ENCODE data around the gene NPHS1.
"Not testable (repeated sequence)": the region's sequence is repeated elsewhere in the genome, so short reads cannot be mapped to it uniquely, and the experiment has no call there.

NPHS1 gene

DNA sequence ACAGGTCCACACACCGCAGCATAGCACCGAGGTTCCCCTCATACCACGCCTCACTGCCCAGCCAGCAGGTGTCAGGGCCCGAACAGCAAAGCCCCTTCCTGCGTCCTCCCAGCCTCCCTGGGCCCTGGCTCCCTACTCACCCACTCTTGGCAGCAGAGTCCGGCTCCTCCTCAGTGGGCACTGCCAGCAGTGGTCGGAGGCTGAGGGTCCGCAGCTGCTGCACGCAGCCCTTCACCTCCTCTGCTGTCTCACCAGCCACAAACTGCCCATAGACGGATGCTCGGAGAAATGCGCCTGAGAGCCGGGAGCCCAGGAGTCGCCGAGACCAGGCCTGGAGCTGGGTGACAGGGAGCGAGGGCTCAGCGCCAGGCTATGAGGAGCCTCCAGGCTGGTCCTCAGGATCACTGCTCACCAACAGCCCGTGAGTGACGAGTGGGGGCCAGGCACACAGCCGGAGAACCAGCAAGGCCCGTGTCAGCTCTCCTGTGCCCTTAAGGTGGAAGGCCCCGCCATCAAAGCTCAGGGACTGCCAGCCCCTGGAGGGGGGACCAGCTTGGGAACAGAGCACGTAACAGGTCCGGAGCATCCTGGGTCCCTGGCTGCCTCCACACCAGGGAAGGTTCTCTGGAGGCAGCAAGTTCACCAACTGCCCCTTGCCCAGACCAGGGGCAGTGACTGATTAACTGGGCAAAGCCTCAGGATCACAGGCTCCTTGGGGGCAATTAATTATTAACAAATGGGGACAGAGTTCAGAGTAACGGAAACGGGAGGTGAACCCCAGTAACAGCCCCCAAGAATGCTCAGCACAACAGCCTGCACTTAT lies 39.9 kb downstream of the NPHS1 start, which contains the start of gene PRODH2:
Gene PRODH2, minus strand, starts transcription at position 626 of the 823 bp plus-strand sequence. Its CDS starts 40 bp downstream, at position 586.
- no peak for DNase-seq (ENCODE audit: low read depth in 2 of 2)

- no peak for DNase-seq (ENCODE audit: low read depth in 2 of 2)
Observed at GRCh38 chr19:35811317-35812219, 40.7 kb downstream of the NPHS1 start.

GRCh38 chr19:35807633-35808032 lies 44.7 kb downstream of the NPHS1 start:
- DNase-seq (ENCODE audit: low read depth in 2 of 2): no peak

GRCh38 chr19:35806597-35806996 lies 45.7 kb downstream of the NPHS1 start:
- no peak for DNase-seq (ENCODE audit: low read depth in 2 of 2)

- DNase-seq (ENCODE audit: low read depth in 2 of 2): no peak
Observed at GRCh38 chr19:35805526-35806102, 46.7 kb downstream of the NPHS1 start.

DNA sequence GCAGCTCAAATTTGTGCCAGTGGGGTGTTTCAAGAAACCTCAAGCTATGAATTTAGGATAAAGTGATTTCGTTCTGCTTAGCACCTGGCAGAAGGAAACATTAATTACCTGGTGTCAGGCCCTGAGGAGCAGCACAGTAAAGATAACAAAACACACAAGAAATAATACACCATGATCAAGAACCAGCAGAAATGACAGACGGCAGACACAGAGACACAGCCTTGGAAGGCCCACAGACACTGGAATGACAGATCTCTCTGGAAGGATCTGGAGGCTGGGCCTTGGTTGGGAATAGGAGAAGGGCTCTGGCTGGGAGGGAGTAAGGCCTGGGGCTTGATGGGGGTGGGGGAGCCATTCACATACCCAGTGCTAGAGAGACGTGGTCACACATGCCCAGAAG lies 50.5 kb downstream of the NPHS1 start:
- no peak for DNase-seq (ENCODE audit: low read depth in 2 of 2)

- no peak for DNase-seq (ENCODE audit: low read depth in 2 of 2)
Observed at GRCh38 chr19:35797663-35798062, 54.6 kb downstream of the NPHS1 start.

- DNase-seq (ENCODE audit: low read depth in 2 of 2): no peak
Observed at GRCh38 chr19:35796645-35797542, 55.4 kb downstream of the NPHS1 start.

GRCh38 chr19:35795564-35795963 lies 56.7 kb downstream of the NPHS1 start:
- DNase-seq (ENCODE audit: low read depth in 2 of 2): not testable (repeated sequence)

DNA sequence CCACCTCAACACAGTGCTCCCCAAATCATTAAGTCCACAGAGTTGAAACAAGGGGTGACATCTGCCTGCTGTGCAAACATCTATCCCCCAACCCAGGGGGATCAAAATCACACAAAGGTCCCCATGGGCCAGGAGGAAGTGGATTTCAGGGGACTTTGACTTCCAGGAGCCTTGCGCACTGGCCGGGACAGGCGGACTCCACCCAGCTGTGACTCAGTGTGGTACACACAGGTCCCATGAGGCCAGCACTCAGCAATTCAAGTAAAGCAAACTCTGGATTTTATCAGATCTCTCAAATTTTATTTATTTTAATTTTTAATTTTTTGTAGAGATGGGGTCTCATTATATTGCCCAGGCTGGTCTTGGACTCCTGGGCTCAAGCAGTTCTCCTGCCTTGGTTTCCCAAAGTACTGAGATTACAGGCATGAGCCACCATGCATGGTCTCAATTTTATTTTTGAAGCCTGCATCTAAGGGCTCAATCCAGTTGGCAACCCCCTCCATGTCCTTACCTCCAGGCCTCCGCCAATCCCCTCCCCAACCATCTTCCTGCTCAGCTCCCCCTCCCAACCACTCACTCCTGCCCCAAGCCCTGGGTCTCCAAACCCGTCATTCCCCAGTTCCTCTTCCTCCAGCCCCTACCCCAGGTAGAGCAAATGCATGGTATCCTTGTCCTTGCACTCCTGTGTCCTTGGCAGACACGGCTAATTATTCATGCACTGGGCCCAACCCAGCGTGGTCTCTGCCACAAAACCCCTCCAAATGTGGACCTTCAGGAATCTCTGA lies 58.7 kb downstream of the NPHS1 start:
- DNase-seq (ENCODE audit: low read depth in 2 of 2): no peak

DNA sequence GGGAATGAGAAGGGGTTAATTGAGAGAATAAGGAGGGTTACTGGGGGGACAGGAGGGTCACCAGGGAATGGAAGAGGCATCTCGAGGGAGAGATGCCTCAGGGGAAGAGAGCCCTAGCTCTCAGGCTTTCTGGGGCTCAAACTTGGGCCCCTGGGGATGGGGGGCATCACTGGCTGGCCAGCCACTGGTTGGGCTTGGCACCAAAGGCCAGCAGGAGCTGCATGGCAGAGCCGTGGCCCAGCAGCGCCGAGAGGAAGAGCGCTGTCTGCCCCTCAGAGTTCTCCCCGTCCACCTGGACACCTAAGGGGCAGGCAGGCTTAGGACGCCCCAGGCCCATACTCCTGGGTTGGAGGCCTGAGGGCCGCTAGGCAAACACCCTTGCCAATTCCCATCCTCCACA lies 59.4 kb downstream of the NPHS1 start:
- no peak for DNase-seq (ENCODE audit: low read depth in 2 of 2)

- no peak for DNase-seq (ENCODE audit: low read depth in 2 of 2)
Observed at GRCh38 chr19:35792312-35792711, 60.0 kb downstream of the NPHS1 start.

- no peak for DNase-seq (ENCODE audit: low read depth in 2 of 2)
Observed at GRCh38 chr19:35791814-35792279, 60.5 kb downstream of the NPHS1 start.

DNA sequence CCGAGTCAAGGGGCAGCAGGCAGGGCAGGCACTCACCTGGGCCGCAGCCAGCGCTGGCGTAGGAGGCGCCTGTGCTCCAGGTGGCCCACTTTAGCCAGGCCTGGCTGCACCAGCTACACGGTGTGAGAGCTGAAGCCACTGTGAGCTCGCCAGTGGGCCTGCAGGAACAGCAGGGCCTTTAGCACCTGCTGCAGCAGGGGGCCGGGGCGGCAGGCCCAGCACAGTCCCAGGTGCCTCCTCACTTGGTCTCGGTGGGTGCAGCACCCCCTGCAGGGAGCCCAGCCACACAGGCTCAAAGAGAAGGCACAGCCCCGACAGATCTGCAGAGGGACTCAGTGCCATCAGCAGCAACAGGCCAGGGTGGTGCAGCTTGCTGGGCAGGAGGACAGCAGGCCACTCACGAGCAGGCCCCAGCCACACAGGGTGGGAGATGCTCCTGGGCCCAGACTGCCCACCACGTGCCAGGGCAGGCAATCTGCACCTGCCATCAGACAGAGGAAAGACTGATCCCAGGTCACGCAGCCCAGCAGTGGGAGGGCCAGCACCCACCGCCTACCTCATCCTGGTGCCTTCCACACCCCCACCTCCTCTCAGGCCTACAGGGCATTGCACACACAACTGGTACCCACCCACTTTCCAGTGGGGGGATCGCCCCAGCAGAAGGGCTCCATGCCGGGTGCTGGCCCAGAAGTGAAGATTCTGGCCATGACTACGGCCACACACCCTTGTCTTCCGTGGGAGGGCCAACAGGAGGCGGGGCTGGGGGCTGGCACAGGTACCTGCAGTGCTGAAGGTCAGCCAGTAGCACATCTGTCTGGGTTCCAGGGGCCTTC lies 61.1 kb downstream of the NPHS1 start:
- no peak for DNase-seq (ENCODE audit: low read depth in 2 of 2)

GRCh38 chr19:35789978-35790944 lies 62.0 kb downstream of the NPHS1 start:
- no peak for DNase-seq (ENCODE audit: low read depth in 2 of 2)

GRCh38 chr19:35789195-35789977 lies 62.9 kb downstream of the NPHS1 start:
- DNase-seq (ENCODE audit: low read depth in 2 of 2): no peak

DNA sequence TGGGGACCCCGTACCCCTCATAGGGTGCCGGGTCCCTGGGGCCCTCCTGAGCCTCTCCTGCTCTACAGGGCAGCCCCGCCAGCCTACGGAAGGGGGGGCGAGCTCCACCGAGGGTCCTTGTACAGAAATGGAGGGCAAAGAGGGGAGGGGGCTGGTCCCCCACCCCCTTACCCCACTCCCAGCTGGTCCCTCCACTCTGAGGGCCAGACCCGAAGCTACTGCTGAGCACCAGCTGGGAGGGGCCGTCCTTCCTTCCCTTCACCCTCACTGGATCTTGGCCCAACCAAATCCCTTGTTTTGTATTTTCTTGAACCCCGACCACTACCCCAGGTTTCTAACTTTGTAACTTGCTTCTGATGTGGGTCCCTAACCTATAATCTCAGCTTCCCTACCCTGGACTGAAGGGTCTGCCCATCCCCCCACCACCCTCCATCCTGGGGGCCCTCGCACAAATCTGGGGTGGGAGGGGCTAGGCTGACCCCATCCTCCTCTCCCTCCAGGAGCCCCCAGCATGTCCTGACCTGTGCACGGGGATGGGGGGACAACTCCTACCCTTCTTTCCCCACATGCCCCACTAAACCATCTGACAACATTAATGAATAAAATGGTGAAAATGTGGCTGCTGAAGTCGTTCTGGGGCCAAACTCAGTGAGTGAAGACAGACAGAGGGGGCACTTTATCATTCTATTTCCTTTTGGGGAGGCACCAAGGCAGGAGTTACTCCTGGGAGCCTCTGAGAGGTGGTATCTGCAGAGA lies 63.9 kb downstream of the NPHS1 start:
- no peak for DNase-seq (ENCODE audit: low read depth in 2 of 2)
